ENCODE measurements around the gene HHIPL1.

DNA sequence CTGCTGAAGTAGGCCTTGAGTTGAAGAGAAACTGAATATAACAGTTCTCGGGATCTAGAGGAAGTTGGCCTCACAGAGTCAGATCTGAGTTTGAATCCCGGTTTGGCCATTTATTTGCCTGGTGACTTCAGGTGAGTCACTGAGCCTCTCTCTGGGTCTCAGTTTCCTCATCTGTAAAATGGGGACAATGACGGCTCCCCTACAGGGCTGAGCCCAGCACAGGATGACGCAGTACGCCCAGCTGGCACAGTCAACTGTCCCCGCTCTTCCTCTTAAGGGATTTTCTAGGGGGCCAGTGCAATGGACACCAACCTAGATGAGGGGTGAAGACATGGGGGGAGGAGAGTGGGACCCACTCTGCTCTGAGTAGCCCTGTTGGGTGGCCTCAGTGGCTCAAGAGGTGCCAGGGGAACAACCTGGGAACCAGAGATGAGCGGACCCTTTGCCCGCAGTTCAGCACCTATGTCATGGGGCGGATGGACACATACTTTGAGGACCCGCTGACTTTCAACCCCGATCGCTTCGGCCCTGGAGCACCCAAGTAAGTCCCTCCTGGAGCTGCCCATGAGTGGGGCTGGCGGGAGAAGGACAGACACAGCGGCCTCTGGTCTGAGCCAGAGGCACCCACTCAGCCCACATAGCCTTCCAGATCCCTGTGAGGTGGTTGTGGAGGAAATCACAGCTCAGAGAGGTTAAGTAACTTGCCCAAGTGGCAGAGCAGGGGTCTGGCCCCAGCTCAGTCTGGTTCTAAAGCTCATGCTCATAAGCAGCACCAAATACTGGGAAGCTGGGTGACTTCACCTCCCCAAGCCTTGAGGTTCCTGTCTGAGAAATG is 80.2 kb downstream of the HHIPL1 start:
- TF ChIP-seq, protein P1, sequence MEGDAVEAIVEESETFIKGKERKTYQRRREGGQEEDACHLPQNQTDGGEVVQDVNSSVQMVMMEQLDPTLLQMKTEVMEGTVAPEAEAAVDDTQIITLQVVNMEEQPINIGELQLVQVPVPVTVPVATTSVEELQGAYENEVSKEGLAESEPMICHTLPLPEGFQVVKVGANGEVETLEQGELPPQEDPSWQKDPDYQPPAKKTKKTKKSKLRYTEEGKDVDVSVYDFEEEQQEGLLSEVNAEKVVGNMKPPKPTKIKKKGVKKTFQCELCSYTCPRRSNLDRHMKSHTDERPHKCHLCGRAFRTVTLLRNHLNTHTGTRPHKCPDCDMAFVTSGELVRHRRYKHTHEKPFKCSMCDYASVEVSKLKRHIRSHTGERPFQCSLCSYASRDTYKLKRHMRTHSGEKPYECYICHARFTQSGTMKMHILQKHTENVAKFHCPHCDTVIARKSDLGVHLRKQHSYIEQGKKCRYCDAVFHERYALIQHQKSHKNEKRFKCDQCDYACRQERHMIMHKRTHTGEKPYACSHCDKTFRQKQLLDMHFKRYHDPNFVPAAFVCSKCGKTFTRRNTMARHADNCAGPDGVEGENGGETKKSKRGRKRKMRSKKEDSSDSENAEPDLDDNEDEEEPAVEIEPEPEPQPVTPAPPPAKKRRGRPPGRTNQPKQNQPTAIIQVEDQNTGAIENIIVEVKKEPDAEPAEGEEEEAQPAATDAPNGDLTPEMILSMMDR (conservative IDR thresholded peaks at IDR 0.05; ENCODE audit: low read length): no peak
- no peak for TF ChIP-seq EZH2phosphoT487 (IDR thresholded peaks at IDR 0.05; ENCODE audit: borderline replicate concordance)

Measured in Loucy (cell line).